Smooth muscle cell (in vitro differentiated cells): ENCODE data around the gene PRKCE. TPM values are rescaled to one million over a fixed set of nuclear protein-coding genes. Genes with fewer than 3 reads are reported as not detected.

ENCODE experiments used
- DNase-seq: peaks from one replicate; lab custom pipeline; 2025; ENCODE audit not compliant: unreplicated experiment; lab: John Stamatoyannopoulos, UW
- H2AFZ ChIP-seq: fragments of 200-600 bp; sonication (generic); 2 replicates; pipeline ENCODE4 v1.6.0; 2016; ENCODE audit warnings: antibody characterized with exemption, low read depth, mild to moderate bottlenecking
- H3F3A ChIP-seq: fragments of 200-600 bp; sonication (generic); 2 replicates; pipeline ENCODE4 v1.6.0; 2017; ENCODE audit warnings: antibody characterized with exemption, low read depth
- H3K27ac ChIP-seq: fragments of 200-600 bp; sonication (generic); 2 replicates; pipeline ENCODE4 v1.5.1; 2016; ENCODE audit warnings: low read depth, mild to moderate bottlenecking
- H3K27me3 ChIP-seq: fragments of 200-600 bp; sonication (generic); 2 replicates; pipeline ENCODE4 v1.6.1; 2016; ENCODE audit warnings: low read depth, mild to moderate bottlenecking
- H3K36me3 ChIP-seq: fragments of 200-600 bp; sonication (generic); 2 replicates; pipeline ENCODE4 v1.5.1; 2016; ENCODE audit warnings: low read depth
- H3K4me1 ChIP-seq: fragments of 200-600 bp; sonication (generic); 2 replicates; pipeline ENCODE4 v1.5.1; 2016; ENCODE audit warnings: low read depth
- H3K4me2 ChIP-seq: fragments of 200-600 bp; sonication (generic); 2 replicates; pipeline ENCODE4 v1.6.0; 2016; ENCODE audit warnings: mild to moderate bottlenecking
- H3K4me3 ChIP-seq: fragments of 200-600 bp; sonication (generic); 2 replicates; pipeline ENCODE4 v1.5.1; 2016; ENCODE audit warnings: mild to moderate bottlenecking
- H3K79me2 ChIP-seq: fragments of 200-600 bp; sonication (generic); 2 replicates; pipeline ENCODE4 v1.6.0; 2016; ENCODE audit warnings: low read depth, mild to moderate bottlenecking
- H3K9ac ChIP-seq: fragments of 200-600 bp; sonication (generic); 2 replicates; pipeline ENCODE4 v1.6.0; 2016; ENCODE audit warnings: low read depth
- H3K9me3 ChIP-seq: fragments of 200-600 bp; sonication (generic); replicated peaks from 2 replicates; pipeline ENCODE4 v1.5.1; 2016; ENCODE audit warnings: low read depth
- H4K20me1 ChIP-seq: fragments of 200-600 bp; sonication (generic); 2 replicates; pipeline ENCODE4 v1.6.0; 2016; ENCODE audit warnings: low read depth
- WGBS: methylation state at CpG from one replicate; pipeline ENCODE4 v1.1.7; 2016; ENCODE audit warnings: low lambda C conversion rate; 5-methylcytosine and 5-hydroxymethylcytosine counted together
- polyA plus RNA-seq: library from polyadenylated mRNA; unstranded; fragments of >200 nt; fragmentation: Nextera tagmentation; extraction: Ambion mirVana; gene quantifications from 2 replicates; pipeline ENCODE4 v1.2.1, GENCODE V29; 2016
- total RNA-seq: library from RNA; depleted of rRNA; stranded (reverse); fragments of >200 nt; gene quantifications from 2 replicates; pipeline ENCODE4 v1.2.3, GENCODE V29; 2014
- TF ChIP-seq, protein P1 (sequence below): fragments of 200-600 bp; sonication (generic); IDR thresholded peaks from 2 replicates; pipeline ENCODE4 v1.5.1; 2017; ENCODE audit warnings: borderline replicate concordance, mild to moderate bottlenecking, antibody characterized with exemption; ENCODE audit not compliant: insufficient read depth, poor library complexity, severe bottlenecking

The PRKCE gene
- total and polyA plus RNA-seq, 2 experiments from 2014 or later = 20.6 to 29.1 TPM

DNA sequence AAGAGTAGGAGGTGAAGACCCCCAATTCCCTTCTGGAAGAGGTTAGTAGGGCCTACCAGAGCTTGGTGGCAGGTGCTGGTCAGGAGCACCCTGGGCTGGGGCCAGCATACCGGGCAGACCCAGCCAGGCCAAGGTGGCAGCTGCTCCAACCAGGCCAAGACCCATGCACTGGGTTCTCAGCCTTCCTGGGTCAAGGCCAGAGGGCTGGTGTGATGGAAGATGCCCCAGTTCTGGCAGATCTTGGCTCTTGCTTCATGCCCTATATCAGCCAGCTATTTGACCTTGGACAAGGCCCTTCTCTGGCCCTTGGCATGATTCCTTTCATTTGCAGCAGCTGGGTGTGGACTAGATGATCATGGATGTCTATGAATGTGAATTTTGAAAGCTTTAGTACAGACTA lies 57.7 kb downstream of the PRKCE start:
- DNase-seq = no peak
- peaks cover 80% of the 10 kb centered on the region for H4K20me1 ChIP-seq
- H3K79me2 ChIP-seq = peaks cover 86% of the 10 kb centered on the region
- H3K27ac ChIP-seq = no peak overlapping the region
- no peaks in the 10 kb centered on the region for H3K36me3 ChIP-seq
- H3K27me3 ChIP-seq = no peaks in the 10 kb centered on the region
- TF ChIP-seq, protein P1, sequence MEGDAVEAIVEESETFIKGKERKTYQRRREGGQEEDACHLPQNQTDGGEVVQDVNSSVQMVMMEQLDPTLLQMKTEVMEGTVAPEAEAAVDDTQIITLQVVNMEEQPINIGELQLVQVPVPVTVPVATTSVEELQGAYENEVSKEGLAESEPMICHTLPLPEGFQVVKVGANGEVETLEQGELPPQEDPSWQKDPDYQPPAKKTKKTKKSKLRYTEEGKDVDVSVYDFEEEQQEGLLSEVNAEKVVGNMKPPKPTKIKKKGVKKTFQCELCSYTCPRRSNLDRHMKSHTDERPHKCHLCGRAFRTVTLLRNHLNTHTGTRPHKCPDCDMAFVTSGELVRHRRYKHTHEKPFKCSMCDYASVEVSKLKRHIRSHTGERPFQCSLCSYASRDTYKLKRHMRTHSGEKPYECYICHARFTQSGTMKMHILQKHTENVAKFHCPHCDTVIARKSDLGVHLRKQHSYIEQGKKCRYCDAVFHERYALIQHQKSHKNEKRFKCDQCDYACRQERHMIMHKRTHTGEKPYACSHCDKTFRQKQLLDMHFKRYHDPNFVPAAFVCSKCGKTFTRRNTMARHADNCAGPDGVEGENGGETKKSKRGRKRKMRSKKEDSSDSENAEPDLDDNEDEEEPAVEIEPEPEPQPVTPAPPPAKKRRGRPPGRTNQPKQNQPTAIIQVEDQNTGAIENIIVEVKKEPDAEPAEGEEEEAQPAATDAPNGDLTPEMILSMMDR = no peak
- no peak overlapping the region for H3K4me2 ChIP-seq
- H3K4me1 ChIP-seq = no peaks in the 10 kb centered on the region
- no peak overlapping the region for H3K4me3 ChIP-seq
- H3F3A ChIP-seq = no peaks in the 10 kb centered on the region
- H3K9ac ChIP-seq = no peak overlapping the region
- no peak overlapping the region for H2AFZ ChIP-seq
- H3K9me3 ChIP-seq = no peaks in the 10 kb centered on the region
- WGBS = 100% methylated on average over 1 of the region's 1 CpG

DNA sequence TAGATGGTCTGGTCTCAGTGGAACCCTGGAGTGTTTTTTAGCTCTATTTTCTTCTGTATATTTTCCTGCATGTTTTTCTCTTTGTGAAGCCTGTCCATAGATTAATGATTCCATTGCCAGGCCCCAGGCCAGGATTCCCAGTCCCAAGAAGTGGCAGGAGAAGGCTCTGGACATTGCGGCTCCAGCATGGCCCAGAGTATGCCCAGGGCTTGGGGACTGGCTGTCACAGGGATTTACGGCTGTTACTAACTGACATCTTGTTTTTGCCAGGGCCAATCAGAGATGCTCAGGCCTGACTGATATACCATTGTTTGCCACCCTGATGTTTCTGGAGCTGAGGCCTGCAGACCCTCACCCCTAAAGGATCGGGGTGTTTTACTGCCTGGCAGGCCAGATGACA lies 59.0 kb downstream of the PRKCE start:
- peaks cover 81% of the 10 kb centered on the region for H3K79me2 ChIP-seq
- no peak for DNase-seq
- no peak overlapping the region for H3K27ac ChIP-seq
- no peak overlapping the region for H3K4me3 ChIP-seq
- no peaks in the 10 kb centered on the region for H3K9me3 ChIP-seq
- H3K27me3 ChIP-seq = no peaks in the 10 kb centered on the region
- H4K20me1 ChIP-seq = peaks cover 85% of the 10 kb centered on the region
- H3K36me3 ChIP-seq = no peaks in the 10 kb centered on the region
- H2AFZ ChIP-seq = no peak overlapping the region
- no peak overlapping the region for H3K4me2 ChIP-seq
- TF ChIP-seq, protein P1 = no peak
- no peak overlapping the region for H3K9ac ChIP-seq
- no peaks in the 10 kb centered on the region for H3F3A ChIP-seq
- 90% methylated on average over 3 of the region's 3 CpGs for WGBS
- H3K4me1 ChIP-seq = no peaks in the 10 kb centered on the region

DNA sequence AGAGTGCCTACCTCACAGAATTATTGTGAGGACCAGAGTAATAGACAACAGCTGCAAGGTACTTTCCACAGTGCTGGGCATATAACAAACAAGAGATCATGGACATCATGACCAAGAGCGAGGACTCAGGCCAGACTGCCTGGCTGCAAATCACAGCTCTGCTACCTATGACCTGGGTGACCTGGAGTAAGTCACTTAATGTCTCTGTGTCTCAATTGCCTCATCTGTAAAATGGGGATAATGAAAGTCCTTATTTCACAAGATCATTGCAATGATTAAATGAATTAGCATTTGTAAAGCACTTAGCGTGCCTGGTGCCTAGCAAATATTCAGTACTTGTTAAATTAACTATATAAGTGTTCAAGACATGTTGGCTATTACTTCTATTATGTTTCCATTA lies 59.7 kb downstream of the PRKCE start:
- no peak for DNase-seq
- H3K27ac ChIP-seq = no peak overlapping the region
- no peaks in the 10 kb centered on the region for H3K27me3 ChIP-seq
- H3K4me1 ChIP-seq = no peaks in the 10 kb centered on the region
- no peak overlapping the region for H3K9ac ChIP-seq
- no peak overlapping the region for H3K4me3 ChIP-seq
- no peaks in the 10 kb centered on the region for H3K36me3 ChIP-seq
- peaks cover 85% of the 10 kb centered on the region for H4K20me1 ChIP-seq
- no peak overlapping the region for H2AFZ ChIP-seq
- TF ChIP-seq, protein P1 = no peak
- no peaks in the 10 kb centered on the region for H3F3A ChIP-seq
- peaks cover 82% of the 10 kb centered on the region for H3K79me2 ChIP-seq
- H3K9me3 ChIP-seq = no peaks in the 10 kb centered on the region
- WGBS = 93% methylated on average over 2 of the region's 2 CpGs
- no peak overlapping the region for H3K4me2 ChIP-seq

- Histone ChIP-seq H4K20me1 (peaks cover 86% of the 10 kb centered on the region), H3K27me3 (no peaks in the 10 kb centered on the region), H2AFZ (no peak overlapping the region), H3K27ac (no peak overlapping the region), H3F3A (no peaks in the 10 kb centered on the region), H3K9ac (no peak overlapping the region), H3K4me3 (no peak overlapping the region), H3K9me3 (no peaks in the 10 kb centered on the region), H3K79me2 (peaks cover 76% of the 10 kb centered on the region), H3K36me3 (no peaks in the 10 kb centered on the region), H3K4me1 (no peaks in the 10 kb centered on the region), H3K4me2 (no peak overlapping the region)
- DNase-seq = no peak
- 96% methylated on average over 3 of the region's 3 CpGs for WGBS
- TF ChIP-seq, protein P1 = no peak
Observed at GRCh38 chr2:45712570-45712969, 61.1 kb downstream of the PRKCE start.
